WTC11 (cell line): Measurements from ENCODE around the gene CREB3L1. TPM values are rescaled to one million over a fixed set of nuclear protein-coding genes. Genes with fewer than 3 reads are reported as not detected.

ENCODE experiments used
- ATAC-seq: fragments of 200-7000 bp; cut with Tn5 transposase; 2 replicates; pipeline ENCODE4 v1.10.0; 2021; ENCODE audit warnings: mild to moderate bottlenecking, moderate library complexity
- CTCF ChIA-PET: fragments of 300-600 bp; sonication (Branson Sonifier 250); formaldehyde crosslinking; loops from one replicate; lab custom pipeline; 2021; ENCODE audit warnings: antibody characterized with exemption; lab: Charles Lee
- POLR2A ChIA-PET: fragments of 350-600 bp; sonication (Branson Sonifier 250); formaldehyde crosslinking; loops from one replicate; lab custom pipeline; 2021; ENCODE audit warnings: antibody characterized with exemption; lab: Charles Lee
- DNase-seq: peaks from one replicate; pipeline ENCODE4 v3.0.0; 2021; ENCODE audit warnings: low spot score
- H3K27ac Mint-ChIP-seq: 2 replicates; pipeline ENCODE4 v1.8.0; 2021; ENCODE audit warnings: mixed read lengths
- H3K27me3 Mint-ChIP-seq: 2 replicates; pipeline ENCODE4 v1.8.0; 2021; ENCODE audit warnings: low read depth, mild to moderate bottlenecking, moderate library complexity, mixed read lengths
- H3K36me3 Mint-ChIP-seq: 2 replicates; pipeline ENCODE4 v1.8.0; 2021; ENCODE audit warnings: mixed read lengths
- H3K4me1 Mint-ChIP-seq: 2 replicates; pipeline ENCODE4 v1.8.0; 2022; ENCODE audit warnings: mixed read lengths
- H3K4me3 Mint-ChIP-seq: 2 replicates; pipeline ENCODE4 v1.8.0; 2021; ENCODE audit warnings: mild to moderate bottlenecking, moderate library complexity, mixed read lengths
- H3K9me3 Mint-ChIP-seq: 2 replicates; pipeline ENCODE4 v1.8.0; 2021; ENCODE audit warnings: mixed read lengths
- ATF1 ChIP-seq: sonication (generic); formaldehyde crosslinking; IDR thresholded peaks from 2 replicates; pipeline ENCODE4 v1.8.1; 2023; ENCODE audit warnings: mild to moderate bottlenecking, moderate library complexity, missing genetic modification reagents
- GABPB1 ChIP-seq: sonication (generic); formaldehyde crosslinking; IDR thresholded peaks from 2 replicates; pipeline ENCODE4 v1.8.1; 2023; ENCODE audit warnings: mild to moderate bottlenecking, missing genetic modification reagents
- HMGA2 ChIP-seq: fragments of 250-450 bp; sonication (Bioruptor Pico); IDR thresholded peaks from 2 replicates; pipeline ENCODE4 v1.4.0; 2021; ENCODE audit warnings: mild to moderate bottlenecking, moderate library complexity
- IRF2 ChIP-seq: sonication (generic); formaldehyde crosslinking; IDR thresholded peaks from 2 replicates; pipeline ENCODE4 v1.8.0; 2022; ENCODE audit warnings: low read depth, missing genetic modification reagents, borderline replicate concordance
- JUN ChIP-seq: sonication (generic); formaldehyde crosslinking; IDR thresholded peaks from 2 replicates; pipeline ENCODE4 v1.8.0; 2023; ENCODE audit warnings: mild to moderate bottlenecking, missing genetic modification reagents
- NFATC4 ChIP-seq: fragments of 250-450 bp; sonication (Bioruptor Pico); IDR thresholded peaks from 2 replicates; pipeline ENCODE4 v1.9.0; 2021; ENCODE audit warnings: mild to moderate bottlenecking
- NFE2L1 ChIP-seq: sonication (generic); formaldehyde crosslinking; IDR thresholded peaks from 2 replicates; pipeline ENCODE4 v1.8.1; 2023; ENCODE audit warnings: missing genetic modification reagents
- RELA ChIP-seq: sonication (generic); formaldehyde crosslinking; IDR thresholded peaks from 2 replicates; pipeline ENCODE4 v1.8.1; 2022; ENCODE audit warnings: missing genetic modification reagents, mild to moderate bottlenecking, borderline replicate concordance
- ZNF396 ChIP-seq: fragments of 250-450 bp; sonication (Bioruptor Pico); IDR thresholded peaks from 2 replicates; pipeline ENCODE4 v1.8.0; 2021; ENCODE audit warnings: mild to moderate bottlenecking, moderate library complexity, borderline replicate concordance
- ZNF416 ChIP-seq: fragments of 250-450 bp; sonication (Bioruptor Pico); IDR thresholded peaks from 2 replicates; pipeline ENCODE4 v1.9.0; 2021; ENCODE audit warnings: mild to moderate bottlenecking, inconsistent platforms
- ZNF423 ChIP-seq: fragments of 250-450 bp; sonication (Bioruptor Pico); IDR thresholded peaks from 2 replicates; pipeline ENCODE4 v2.1.2; 2022; ENCODE audit warnings: mild to moderate bottlenecking, moderate library complexity
- total RNA-seq: library from RNA; stranded (reverse); gene quantifications from 3 replicates; pipeline ENCODE4 v1.2.3, GENCODE V29; 2021
- TF ChIP-seq, protein P1 (sequence below): sonication (generic); formaldehyde crosslinking; IDR thresholded peaks from 2 replicates; pipeline ENCODE4 v1.8.0; 2023; ENCODE audit warnings: missing genetic modification reagents
- TF ChIP-seq, protein P2 (sequence below): fragments of 250-450 bp; sonication (Bioruptor Pico); IDR thresholded peaks from 2 replicates; pipeline ENCODE4 v2.1.2; 2022; ENCODE audit warnings: mild to moderate bottlenecking, moderate library complexity
- TF ChIP-seq, protein P3 (sequence below): sonication (generic); formaldehyde crosslinking; IDR thresholded peaks from 2 replicates; pipeline ENCODE4 v1.8.0; 2022; ENCODE audit warnings: missing genetic modification reagents
- TF ChIP-seq, protein P4 (sequence below): sonication (generic); formaldehyde crosslinking; IDR thresholded peaks from 2 replicates; pipeline ENCODE4 v1.8.1; 2023; ENCODE audit warnings: mild to moderate bottlenecking, missing genetic modification reagents
- TF ChIP-seq, protein P5 (sequence below): sonication (generic); formaldehyde crosslinking; IDR thresholded peaks from 2 replicates; pipeline ENCODE4 v1.8.0; 2023; ENCODE audit warnings: mild to moderate bottlenecking, missing genetic modification reagents
- TF ChIP-seq, protein P6 (sequence below): sonication (generic); formaldehyde crosslinking; IDR thresholded peaks from 2 replicates; pipeline ENCODE4 v1.8.0; 2022; ENCODE audit warnings: mild to moderate bottlenecking, missing genetic modification reagents
- TF ChIP-seq, protein P7 (sequence below): sonication (generic); formaldehyde crosslinking; IDR thresholded peaks from 2 replicates; pipeline ENCODE4 v1.8.0; 2022; ENCODE audit warnings: mild to moderate bottlenecking, missing genetic modification reagents

The CREB3L1 gene
- total RNA-seq, 1 experiment from 2014 or later: 10.9 TPM

DNA sequence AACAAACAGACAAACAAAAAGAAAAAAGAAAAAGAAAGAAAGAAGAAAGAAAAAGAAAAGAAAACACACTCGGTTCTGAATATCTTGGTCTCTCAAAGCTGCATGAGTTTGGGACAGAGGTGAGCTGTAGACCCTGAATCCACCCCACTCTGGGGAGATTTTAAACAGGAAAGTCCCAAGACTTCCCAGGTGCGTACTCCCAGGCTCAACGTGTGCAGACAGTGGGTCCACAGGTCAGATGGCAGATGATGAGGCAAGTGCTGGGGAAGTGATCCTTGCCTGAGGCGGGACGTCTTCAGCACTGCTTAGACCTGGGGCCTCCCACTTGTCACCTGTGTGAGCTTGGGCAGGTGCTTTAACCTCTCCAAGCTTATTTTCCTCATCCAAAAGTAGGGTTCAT, 9.3 kb downstream of the CREB3L1 start (continued):
- TF ChIP-seq, protein P1, sequence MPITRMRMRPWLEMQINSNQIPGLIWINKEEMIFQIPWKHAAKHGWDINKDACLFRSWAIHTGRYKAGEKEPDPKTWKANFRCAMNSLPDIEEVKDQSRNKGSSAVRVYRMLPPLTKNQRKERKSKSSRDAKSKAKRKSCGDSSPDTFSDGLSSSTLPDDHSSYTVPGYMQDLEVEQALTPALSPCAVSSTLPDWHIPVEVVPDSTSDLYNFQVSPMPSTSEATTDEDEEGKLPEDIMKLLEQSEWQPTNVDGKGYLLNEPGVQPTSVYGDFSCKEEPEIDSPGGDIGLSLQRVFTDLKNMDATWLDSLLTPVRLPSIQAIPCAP (CRISPR knock-in tag): no peak
- TF ChIP-seq HMGA2 (CRISPR knock-in tag) (no peak), ZNF416 (CRISPR knock-in tag) (no peak)

DNA sequence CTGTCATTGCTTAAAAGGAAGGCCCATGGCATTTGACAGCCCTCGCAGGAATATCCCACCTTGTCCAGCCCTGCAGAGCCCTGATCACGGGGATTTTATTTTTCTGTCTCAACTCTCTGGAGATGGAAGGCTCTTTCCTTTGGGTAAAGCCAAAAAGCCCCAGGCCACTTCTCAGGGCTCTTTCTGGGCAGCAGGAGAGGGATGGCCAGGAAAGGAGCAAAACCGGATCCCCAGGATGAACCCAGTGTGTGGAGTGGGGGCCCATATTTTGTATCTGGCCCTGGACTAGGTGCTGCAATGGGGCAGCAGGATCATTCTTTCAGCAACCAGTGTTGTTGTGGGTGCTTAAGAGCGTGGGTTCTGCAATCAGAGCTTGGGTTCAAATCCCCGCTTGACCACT, 11.0 kb downstream of the CREB3L1 start:
- peaks cover 42% of the 10 kb centered on the region for H3K4me1 Mint-ChIP-seq

DNA sequence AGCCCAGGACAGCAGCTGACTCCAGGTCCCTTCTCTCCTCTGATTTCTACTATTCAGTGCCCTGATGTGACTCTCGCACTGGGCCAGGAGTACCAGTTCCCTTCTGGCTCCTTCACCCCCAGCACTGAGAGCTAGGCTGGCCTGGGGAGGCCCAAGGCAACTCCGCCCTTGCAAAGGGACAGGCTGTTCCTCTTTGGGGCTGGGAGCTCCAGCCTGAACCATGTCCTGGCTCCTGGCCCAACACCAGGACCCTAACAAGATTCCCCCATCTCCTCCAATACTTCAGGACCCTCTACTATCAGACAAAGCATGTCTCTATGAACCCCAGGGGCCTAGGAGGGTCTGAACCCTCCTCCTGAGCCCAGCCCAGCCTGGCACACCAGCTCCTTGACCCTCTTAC, 12.5 kb downstream of the CREB3L1 start:
- Mint-ChIP-seq H3K27ac (peak overlapping the region; percentile 96), H3K9me3 (no peaks in the 10 kb centered on the region)
- ATAC-seq: no peak

More for the DNA sequence above, 11.0 kb downstream of the CREB3L1 start:
- Mint-ChIP-seq H3K27ac (no peak overlapping the region), H3K4me3 (no peak overlapping the region), H3K36me3 (no peaks in the 10 kb centered on the region; the same call in 1 of the 2 replicates)
- POLR2A ChIA-PET: no interaction called here
- TF ChIP-seq JUN (CRISPR knock-in tag) (no peak), NFATC4 (no peak), ZNF423 (CRISPR knock-in tag) (no peak), NFE2L1 (CRISPR knock-in tag) (no peak), ZNF396 (CRISPR knock-in tag) (no peak), ATF1 (CRISPR knock-in tag) (no peak), IRF2 (CRISPR knock-in tag) (no peak), GABPB1 (CRISPR knock-in tag) (no peak), RELA (CRISPR knock-in tag) (no peak)
- TF ChIP-seq, protein P2, sequence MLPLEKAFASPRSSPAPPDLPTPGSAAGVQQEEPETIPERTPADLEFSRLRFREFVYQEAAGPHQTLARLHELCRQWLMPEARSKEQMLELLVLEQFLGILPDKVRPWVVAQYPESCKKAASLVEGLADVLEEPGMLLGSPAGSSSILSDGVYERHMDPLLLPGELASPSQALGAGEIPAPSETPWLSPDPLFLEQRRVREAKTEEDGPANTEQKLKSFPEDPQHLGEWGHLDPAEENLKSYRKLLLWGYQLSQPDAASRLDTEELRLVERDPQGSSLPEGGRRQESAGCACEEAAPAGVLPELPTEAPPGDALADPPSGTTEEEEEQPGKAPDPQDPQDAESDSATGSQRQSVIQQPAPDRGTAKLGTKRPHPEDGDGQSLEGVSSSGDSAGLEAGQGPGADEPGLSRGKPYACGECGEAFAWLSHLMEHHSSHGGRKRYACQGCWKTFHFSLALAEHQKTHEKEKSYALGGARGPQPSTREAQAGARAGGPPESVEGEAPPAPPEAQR (CRISPR knock-in tag): no peak
- TF ChIP-seq, protein P3, sequence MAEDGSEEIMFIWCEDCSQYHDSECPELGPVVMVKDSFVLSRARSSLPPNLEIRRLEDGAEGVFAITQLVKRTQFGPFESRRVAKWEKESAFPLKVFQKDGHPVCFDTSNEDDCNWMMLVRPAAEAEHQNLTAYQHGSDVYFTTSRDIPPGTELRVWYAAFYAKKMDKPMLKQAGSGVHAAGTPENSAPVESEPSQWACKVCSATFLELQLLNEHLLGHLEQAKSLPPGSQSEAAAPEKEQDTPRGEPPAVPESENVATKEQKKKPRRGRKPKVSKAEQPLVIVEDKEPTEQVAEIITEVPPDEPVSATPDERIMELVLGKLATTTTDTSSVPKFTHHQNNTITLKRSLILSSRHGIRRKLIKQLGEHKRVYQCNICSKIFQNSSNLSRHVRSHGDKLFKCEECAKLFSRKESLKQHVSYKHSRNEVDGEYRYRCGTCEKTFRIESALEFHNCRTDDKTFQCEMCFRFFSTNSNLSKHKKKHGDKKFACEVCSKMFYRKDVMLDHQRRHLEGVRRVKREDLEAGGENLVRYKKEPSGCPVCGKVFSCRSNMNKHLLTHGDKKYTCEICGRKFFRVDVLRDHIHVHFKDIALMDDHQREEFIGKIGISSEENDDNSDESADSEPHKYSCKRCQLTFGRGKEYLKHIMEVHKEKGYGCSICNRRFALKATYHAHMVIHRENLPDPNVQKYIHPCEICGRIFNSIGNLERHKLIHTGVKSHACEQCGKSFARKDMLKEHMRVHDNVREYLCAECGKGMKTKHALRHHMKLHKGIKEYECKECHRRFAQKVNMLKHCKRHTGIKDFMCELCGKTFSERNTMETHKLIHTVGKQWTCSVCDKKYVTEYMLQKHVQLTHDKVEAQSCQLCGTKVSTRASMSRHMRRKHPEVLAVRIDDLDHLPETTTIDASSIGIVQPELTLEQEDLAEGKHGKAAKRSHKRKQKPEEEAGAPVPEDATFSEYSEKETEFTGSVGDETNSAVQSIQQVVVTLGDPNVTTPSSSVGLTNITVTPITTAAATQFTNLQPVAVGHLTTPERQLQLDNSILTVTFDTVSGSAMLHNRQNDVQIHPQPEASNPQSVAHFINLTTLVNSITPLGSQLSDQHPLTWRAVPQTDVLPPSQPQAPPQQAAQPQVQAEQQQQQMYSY (CRISPR knock-in tag): no peak
- TF ChIP-seq, protein P4, sequence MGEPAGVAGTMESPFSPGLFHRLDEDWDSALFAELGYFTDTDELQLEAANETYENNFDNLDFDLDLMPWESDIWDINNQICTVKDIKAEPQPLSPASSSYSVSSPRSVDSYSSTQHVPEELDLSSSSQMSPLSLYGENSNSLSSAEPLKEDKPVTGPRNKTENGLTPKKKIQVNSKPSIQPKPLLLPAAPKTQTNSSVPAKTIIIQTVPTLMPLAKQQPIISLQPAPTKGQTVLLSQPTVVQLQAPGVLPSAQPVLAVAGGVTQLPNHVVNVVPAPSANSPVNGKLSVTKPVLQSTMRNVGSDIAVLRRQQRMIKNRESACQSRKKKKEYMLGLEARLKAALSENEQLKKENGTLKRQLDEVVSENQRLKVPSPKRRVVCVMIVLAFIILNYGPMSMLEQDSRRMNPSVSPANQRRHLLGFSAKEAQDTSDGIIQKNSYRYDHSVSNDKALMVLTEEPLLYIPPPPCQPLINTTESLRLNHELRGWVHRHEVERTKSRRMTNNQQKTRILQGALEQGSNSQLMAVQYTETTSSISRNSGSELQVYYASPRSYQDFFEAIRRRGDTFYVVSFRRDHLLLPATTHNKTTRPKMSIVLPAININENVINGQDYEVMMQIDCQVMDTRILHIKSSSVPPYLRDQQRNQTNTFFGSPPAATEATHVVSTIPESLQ: no peak
- TF ChIP-seq, all 79 proteins: peak for 0
- H3K9me3 Mint-ChIP-seq: no peaks in the 10 kb centered on the region
- CTCF ChIA-PET: interaction anchor here (3.2 to 5.4 kb wide), 3 partner anchors 8 to 49 kb away, joined by 16 to 73 read pairs (median 28); partner anchors contain the start of gene CREB3L1
- no peak for DNase-seq
- no peak for ATAC-seq
- no peaks in the 10 kb centered on the region for H3K27me3 Mint-ChIP-seq

More for the DNA sequence above, 12.5 kb downstream of the CREB3L1 start:
- DNase-seq: no peak
- H3K4me3 Mint-ChIP-seq: no peak overlapping the region
- H3K36me3 Mint-ChIP-seq: no peaks in the 10 kb centered on the region
- no peaks in the 10 kb centered on the region for H3K27me3 Mint-ChIP-seq
- ChIA-PET POLR2A (interaction anchor here (0.9 to 3.9 kb wide), 5 partner anchors 12 to 52 kb away, joined by 3 to 23 read pairs (median 6); partner anchors contain the start of gene CREB3L1), CTCF (interaction anchor here (0.6 to 5.4 kb wide), 16 partner anchors 9 to 239 kb away, joined by 3 to 73 read pairs (median 4); partner anchors contain the start of gene CREB3L1)
- peaks cover 55% of the 10 kb centered on the region for H3K4me1 Mint-ChIP-seq
- TF ChIP-seq, protein P5, sequence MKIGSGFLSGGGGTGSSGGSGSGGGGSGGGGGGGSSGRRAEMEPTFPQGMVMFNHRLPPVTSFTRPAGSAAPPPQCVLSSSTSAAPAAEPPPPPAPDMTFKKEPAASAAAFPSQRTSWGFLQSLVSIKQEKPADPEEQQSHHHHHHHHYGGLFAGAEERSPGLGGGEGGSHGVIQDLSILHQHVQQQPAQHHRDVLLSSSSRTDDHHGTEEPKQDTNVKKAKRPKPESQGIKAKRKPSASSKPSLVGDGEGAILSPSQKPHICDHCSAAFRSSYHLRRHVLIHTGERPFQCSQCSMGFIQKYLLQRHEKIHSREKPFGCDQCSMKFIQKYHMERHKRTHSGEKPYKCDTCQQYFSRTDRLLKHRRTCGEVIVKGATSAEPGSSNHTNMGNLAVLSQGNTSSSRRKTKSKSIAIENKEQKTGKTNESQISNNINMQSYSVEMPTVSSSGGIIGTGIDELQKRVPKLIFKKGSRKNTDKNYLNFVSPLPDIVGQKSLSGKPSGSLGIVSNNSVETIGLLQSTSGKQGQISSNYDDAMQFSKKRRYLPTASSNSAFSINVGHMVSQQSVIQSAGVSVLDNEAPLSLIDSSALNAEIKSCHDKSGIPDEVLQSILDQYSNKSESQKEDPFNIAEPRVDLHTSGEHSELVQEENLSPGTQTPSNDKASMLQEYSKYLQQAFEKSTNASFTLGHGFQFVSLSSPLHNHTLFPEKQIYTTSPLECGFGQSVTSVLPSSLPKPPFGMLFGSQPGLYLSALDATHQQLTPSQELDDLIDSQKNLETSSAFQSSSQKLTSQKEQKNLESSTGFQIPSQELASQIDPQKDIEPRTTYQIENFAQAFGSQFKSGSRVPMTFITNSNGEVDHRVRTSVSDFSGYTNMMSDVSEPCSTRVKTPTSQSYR: no peak
- TF ChIP-seq, protein P6, sequence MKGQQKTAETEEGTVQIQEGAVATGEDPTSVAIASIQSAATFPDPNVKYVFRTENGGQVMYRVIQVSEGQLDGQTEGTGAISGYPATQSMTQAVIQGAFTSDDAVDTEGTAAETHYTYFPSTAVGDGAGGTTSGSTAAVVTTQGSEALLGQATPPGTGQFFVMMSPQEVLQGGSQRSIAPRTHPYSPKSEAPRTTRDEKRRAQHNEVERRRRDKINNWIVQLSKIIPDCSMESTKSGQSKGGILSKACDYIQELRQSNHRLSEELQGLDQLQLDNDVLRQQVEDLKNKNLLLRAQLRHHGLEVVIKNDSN (CRISPR knock-in tag): no peak
- no peak for TF ChIP-seq NFE2L1 (CRISPR knock-in tag)
- TF ChIP-seq, protein P7, sequence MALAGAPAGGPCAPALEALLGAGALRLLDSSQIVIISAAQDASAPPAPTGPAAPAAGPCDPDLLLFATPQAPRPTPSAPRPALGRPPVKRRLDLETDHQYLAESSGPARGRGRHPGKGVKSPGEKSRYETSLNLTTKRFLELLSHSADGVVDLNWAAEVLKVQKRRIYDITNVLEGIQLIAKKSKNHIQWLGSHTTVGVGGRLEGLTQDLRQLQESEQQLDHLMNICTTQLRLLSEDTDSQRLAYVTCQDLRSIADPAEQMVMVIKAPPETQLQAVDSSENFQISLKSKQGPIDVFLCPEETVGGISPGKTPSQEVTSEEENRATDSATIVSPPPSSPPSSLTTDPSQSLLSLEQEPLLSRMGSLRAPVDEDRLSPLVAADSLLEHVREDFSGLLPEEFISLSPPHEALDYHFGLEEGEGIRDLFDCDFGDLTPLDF (CRISPR knock-in tag): no peak
